AG04449 (cell line): ENCODE data around the gene KCNQ1.

Experiments used
- CTCF ChIA-PET: fragments of 350-600 bp; formaldehyde crosslinking; extraction: SDS; loops from one replicate; lab custom pipeline; 2021; ENCODE audit warnings: antibody characterized with exemption; lab: Yijun Ruan, JAX
- POLR2A ChIA-PET: fragments of 400-600, 350-600 bp; formaldehyde crosslinking; extraction: SDS; loops from one replicate; lab custom pipeline; 2020; ENCODE audit warnings: antibody characterized with exemption, inconsistent platforms; lab: Yijun Ruan, JAX
- DNase-seq: peaks from one replicate; pipeline ENCODE4 v3.0.0-alpha.2; 2010; ENCODE audit warnings: low read depth, low spot score
- H3K4me3 ChIP-seq: 2 replicates; pipeline ENCODE4 v1.5.1; 2011; ENCODE audit warnings: low read depth, mild to moderate bottlenecking, control low read depth, low read length
- CTCF ChIP-seq: IDR thresholded peaks from one replicate; pipeline ENCODE4 v1.5.1; 2011; ENCODE audit warnings: mild to moderate bottlenecking, moderate library complexity, low read length, control low read depth, inconsistent platforms; ENCODE audit not compliant: insufficient read depth; ENCODE audit errors: missing control alignments

The KCNQ1 gene

GRCh38 chr11:2867722-2868505 lies 423.1 kb downstream of the KCNQ1 start:
- ChIA-PET POLR2A (no interaction called here), CTCF (interaction anchor here (2.7 kb wide), 1 partner anchor 335 kb away, joined by 7 read pairs; no protein-coding TSS in a partner anchor)
- no peak for DNase-seq
- TF ChIP-seq CTCF = no peak
- no peak overlapping the region for H3K4me3 ChIP-seq

- DNase-seq = no peak
- ChIA-PET POLR2A (no interaction called here), CTCF (interaction anchor here (2.7 kb wide), 1 partner anchor 335 kb away, joined by 7 read pairs; no protein-coding TSS in a partner anchor)
- no peak for TF ChIP-seq CTCF
- no peak overlapping the region for H3K4me3 ChIP-seq
Measured at GRCh38 chr11:2868506-2869133, 423.8 kb downstream of the KCNQ1 start.

DNA sequence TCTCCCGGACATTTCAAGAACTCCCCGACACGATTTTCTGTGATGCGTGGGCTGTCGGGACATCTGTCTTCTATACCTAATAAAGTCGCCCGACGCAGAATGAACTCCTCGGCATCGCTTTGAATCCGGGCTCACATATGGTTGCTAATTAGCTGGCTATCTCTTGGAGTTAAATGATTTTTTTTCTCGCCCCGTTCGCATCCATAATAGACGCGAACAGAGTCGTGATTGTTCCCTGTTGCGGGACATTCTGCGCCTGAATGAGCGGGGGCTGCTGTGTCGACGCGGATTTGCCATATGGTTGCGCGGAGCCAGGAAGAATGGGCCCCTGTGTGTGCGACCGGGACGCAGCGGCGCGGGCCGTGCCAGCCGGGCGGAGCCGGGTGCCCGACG lies 424.3 kb downstream of the KCNQ1 start:
- ChIA-PET POLR2A (no interaction called here), CTCF (interaction anchor here (2.7 kb wide), 1 partner anchor 336 kb away, joined by 7 read pairs; no protein-coding TSS in a partner anchor)
- TF ChIP-seq CTCF = no peak
- no peak overlapping the region for H3K4me3 ChIP-seq
- no peak for DNase-seq

DNA sequence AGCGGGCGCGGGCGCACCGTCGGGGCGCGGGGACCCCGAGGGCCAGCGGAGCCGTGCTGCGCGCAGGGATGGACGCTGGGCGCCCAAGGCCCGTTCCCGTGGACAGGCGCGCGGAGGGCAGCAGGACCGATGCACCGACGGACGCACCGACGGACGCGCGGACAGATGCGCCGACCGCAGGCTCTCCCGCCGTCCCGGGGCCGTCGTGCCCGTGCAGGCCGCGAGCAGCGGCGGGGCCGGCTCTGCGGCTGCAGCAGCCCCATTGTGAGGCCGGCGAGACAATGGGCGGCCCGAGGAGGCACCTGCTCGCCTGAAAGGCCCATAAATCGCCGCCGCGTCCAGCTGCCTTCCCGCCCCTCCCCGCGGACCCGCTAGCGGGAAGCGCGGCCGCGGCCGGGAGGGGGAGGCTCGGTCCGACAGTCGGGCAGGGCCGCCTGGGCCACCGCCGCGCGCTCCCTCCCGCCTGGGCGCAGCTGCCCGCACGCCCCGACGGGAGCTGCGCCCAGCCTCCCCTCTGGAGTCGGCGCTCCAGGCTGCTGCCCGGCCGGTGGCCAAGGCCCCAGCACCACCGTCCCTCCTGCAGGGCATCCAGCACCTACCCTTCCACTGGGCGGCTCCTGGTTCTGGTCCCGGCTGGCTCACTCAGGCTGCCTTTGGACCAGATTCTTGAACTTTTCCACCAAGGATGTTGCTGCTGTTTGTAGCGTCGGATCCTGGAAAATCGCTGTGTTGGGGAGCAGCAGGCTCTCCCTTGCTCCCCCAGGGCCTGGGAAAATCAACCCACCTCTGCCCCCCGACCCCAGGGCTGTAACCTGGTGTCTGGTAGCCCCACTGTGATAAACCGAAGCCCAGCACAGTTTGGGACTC lies 425.0 kb downstream of the KCNQ1 start:
- ChIA-PET CTCF (interaction anchor here (2.7 kb wide), 1 partner anchor 337 kb away, joined by 7 read pairs; no protein-coding TSS in a partner anchor), POLR2A (no interaction called here)
- no peak overlapping the region for H3K4me3 ChIP-seq
- TF ChIP-seq CTCF = no peak
- DNase-seq = no peak

DNA sequence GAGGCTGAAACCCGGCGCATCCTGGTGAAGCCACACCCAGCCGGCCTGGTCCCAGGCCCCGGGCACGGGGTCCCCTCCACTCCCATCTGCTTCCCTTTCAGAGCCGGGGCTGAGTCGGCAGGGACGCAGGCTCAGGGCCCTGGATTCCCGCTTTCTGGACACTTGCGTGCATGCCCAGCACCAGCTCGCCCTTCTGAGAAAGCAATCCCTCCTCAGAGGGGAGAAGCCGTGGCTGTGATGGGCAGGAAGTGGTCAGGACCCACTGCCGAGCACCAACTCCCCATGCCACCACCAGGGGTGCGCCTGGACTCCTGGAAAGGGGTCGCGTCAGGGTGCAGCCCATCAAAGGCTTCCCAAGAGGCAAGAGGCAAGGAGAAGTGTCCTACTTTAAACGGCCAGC lies 425.7 kb downstream of the KCNQ1 start:
- POLR2A ChIA-PET = no interaction called here
- TF ChIP-seq CTCF = no peak
- DNase-seq = no peak
- H3K4me3 ChIP-seq = no peak overlapping the region
- CTCF ChIA-PET = interaction anchor here (2.7 kb wide), 1 partner anchor 337 kb away, joined by 7 read pairs; no protein-coding TSS in a partner anchor
